Measurements from ENCODE around the gene BPIFB1.

Gene BPIFB1

DNA sequence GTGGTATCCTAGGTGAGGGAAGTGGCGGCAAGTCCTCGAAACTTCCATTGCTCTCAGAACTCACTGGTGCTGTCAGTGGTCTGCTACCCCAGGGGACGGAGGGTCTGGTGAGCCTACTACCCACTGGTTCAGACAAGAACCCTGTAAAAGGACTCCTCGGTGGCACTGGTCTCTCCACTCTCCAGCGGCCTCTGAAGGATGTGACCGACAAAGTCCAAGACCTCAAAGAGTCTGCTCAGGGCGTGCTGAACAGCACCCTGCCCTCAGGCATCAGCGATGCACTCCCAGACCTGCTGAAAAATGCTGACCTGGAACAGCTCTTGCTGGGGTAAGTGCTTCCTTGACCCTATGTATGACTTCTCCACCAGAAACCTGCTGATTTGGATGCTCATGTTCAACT is 66.5 kb downstream of the BPIFB1 start:
- Histone ChIP-seq H3K14ac (ENCODE audit: low read length) (no peak overlapping the region), H4K91ac (ENCODE audit: low read depth, low read length) (no peak overlapping the region), H3K9me3 (ENCODE audit: insufficient read depth, low read depth, low read length) (no peaks in the 10 kb centered on the region), H3K79me1 (ENCODE audit: low read length) (peaks cover 3% of the 10 kb centered on the region), H3K27me3 (ENCODE audit: insufficient read depth, low read length) (no peaks in the 10 kb centered on the region), H3K23ac (ENCODE audit: low read length) (no peak overlapping the region), H3K18ac (ENCODE audit: low read length) (no peak overlapping the region), H2BK5ac (ENCODE audit: low read depth, low read length, poor library complexity) (no peak overlapping the region), H3K36me3 (ENCODE audit: control insufficient read depth in 1 of 2, insufficient read depth in 2 of 2, low read length in 2 of 2) (peaks cover 0 to 3% of the 10 kb centered on the region in 2 experiments), H4K12ac (ENCODE audit: low read depth, low read length) (no peak overlapping the region), H3K4ac (ENCODE audit: low read depth, low read length) (no peak overlapping the region), H2AK5ac (ENCODE audit: low read length) (no peak overlapping the region), H3K4me3 (ENCODE audit: low read depth, low read length) (no peak overlapping the region), H2BK12ac (ENCODE audit: low read length) (no peak overlapping the region), H2BK120ac (ENCODE audit: insufficient read depth, low read length, poor library complexity) (no peak overlapping the region), H3K9ac (ENCODE audit: low read length) (no peak overlapping the region), H2AFZ (ENCODE audit: insufficient read depth, low read length, poor library complexity) (no peak overlapping the region), H3K4me1 (ENCODE audit: control insufficient read depth in 1 of 2, insufficient read depth in 2 of 2, low read length in 2 of 2) (peaks cover 12 to 23% of the 10 kb centered on the region in 2 experiments), H3K4me2 (ENCODE audit: low read length) (no peak overlapping the region), H3K27ac (ENCODE audit: low read depth, low read length) (no peak overlapping the region), H3K79me2 (ENCODE audit: control insufficient read depth, insufficient read depth, low read length, poor library complexity) (no peaks in the 10 kb centered on the region), H4K8ac (ENCODE audit: low read depth, low read length) (no peak overlapping the region)
- no CpG with 5 or more reads among the region's 8 CpGs for WGBS (ENCODE audit: extremely low coverage, insufficient coverage, insufficient read length)
- peak in 1 of 2 donors; percentile 32 for DNase-seq

DNA sequence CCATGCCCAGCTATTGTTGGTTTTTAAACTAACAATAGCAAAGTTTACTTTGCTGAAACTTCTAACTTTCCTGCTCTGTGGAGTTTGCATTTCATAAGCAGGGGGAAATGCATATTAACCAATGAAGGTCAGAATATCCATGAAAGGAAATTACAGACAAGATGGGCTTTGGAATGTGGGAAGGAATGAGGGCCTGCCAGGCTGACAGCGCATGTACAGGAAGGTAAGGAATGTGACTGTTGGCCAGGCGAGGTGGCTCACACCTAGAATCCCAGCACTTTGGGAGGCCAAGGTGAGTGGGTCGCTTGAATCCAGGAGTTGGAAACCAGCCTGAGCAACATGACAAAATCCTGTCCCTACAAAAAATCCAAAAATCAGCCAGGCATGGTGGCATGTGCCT is 68.7 kb downstream of the BPIFB1 start:
- Histone ChIP-seq H4K8ac (ENCODE audit: low read depth, low read length) (no peak overlapping the region), H2BK12ac (ENCODE audit: low read length) (no peak overlapping the region), H3K4me2 (ENCODE audit: low read length) (peak overlapping the region; percentile 0), H2AK5ac (ENCODE audit: low read length) (no peak overlapping the region), H3K27ac (ENCODE audit: low read depth, low read length) (peak overlapping the region; percentile 29), H3K23ac (ENCODE audit: low read length) (no peak overlapping the region), H3K14ac (ENCODE audit: low read length) (no peak overlapping the region), H2BK120ac (ENCODE audit: insufficient read depth, low read length, poor library complexity) (no peak overlapping the region), H3K4me1 (ENCODE audit: control insufficient read depth in 1 of 2, insufficient read depth in 2 of 2, low read length in 2 of 2) (peaks cover 12 to 23% of the 10 kb centered on the region in 2 experiments), H4K91ac (ENCODE audit: low read depth, low read length) (no peak overlapping the region), H2BK5ac (ENCODE audit: low read depth, low read length, poor library complexity) (peak overlapping the region; percentile 13), H3K9ac (ENCODE audit: low read length) (no peak overlapping the region), H3K36me3 (ENCODE audit: control insufficient read depth in 1 of 2, insufficient read depth in 2 of 2, low read length in 2 of 2) (peaks cover 0 to 3% of the 10 kb centered on the region in 2 experiments), H2AFZ (ENCODE audit: insufficient read depth, low read length, poor library complexity) (no peak overlapping the region), H3K4ac (ENCODE audit: low read depth, low read length) (no peak overlapping the region), H4K12ac (ENCODE audit: low read depth, low read length) (no peak overlapping the region), H3K4me3 (ENCODE audit: low read depth, low read length) (no peak overlapping the region), H3K79me1 (ENCODE audit: low read length) (peaks cover 3% of the 10 kb centered on the region), H3K18ac (ENCODE audit: low read length) (no peak overlapping the region), H3K9me3 (ENCODE audit: insufficient read depth, low read depth, low read length) (no peaks in the 10 kb centered on the region), H3K27me3 (ENCODE audit: insufficient read depth, low read length) (no peaks in the 10 kb centered on the region), H3K79me2 (ENCODE audit: control insufficient read depth, insufficient read depth, low read length, poor library complexity) (no peaks in the 10 kb centered on the region)
- no CpG with 5 or more reads among the region's 3 CpGs for WGBS (ENCODE audit: extremely low coverage, insufficient coverage, insufficient read length)
- peak; percentile 64 to 73 for DNase-seq

DNA sequence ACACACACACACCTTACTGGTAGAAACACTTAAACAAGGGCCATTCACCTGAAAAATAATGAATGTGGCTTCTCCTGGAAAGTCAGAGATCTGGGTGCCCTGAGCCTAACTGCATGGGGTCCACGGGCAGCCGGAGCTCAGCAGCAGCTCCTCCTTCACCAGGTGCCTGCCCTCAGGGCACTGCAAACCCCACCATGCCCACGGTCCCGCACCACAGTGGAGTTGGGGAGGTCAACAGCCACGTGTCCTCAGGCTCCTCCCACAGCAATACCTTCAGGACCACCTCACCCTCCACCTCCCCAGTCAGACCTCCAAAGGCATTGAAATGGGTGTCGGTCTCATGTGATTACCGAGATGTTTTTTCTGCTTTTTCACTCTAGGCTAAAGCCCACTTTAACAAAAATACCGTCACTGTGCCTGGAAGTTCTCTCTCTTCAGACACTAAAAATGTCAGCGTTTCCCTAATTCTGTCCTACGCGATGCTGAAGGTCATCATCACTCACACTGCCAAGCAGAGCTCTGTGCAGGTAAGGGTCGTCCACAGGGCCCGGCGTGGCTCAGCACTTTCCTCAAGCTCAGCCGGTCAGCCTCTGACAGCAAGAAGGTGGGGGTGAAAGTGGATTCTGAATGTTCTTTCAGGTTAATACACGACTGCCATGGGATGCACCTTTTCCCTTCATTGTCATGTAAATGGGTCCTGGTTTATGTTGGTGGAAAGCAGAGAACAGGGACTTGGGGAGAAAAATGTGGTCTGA is 69.4 kb downstream of the BPIFB1 start:
- Histone ChIP-seq H4K12ac (ENCODE audit: low read depth, low read length) (peak overlapping the region; percentile 49), H3K4ac (ENCODE audit: low read depth, low read length) (no peak overlapping the region), H3K36me3 (ENCODE audit: control insufficient read depth in 1 of 2, insufficient read depth in 2 of 2, low read length in 2 of 2) (peaks cover 0 to 6% of the 10 kb centered on the region in 2 experiments), H3K23ac (ENCODE audit: low read length) (no peak overlapping the region), H2BK12ac (ENCODE audit: low read length) (peak overlapping the region; percentile 19), H3K27ac (ENCODE audit: low read depth, low read length) (peak overlapping the region; percentile 29), H4K91ac (ENCODE audit: low read depth, low read length) (peak overlapping the region; percentile 46), H2AK5ac (ENCODE audit: low read length) (peak overlapping the region; percentile 20), H3K79me1 (ENCODE audit: low read length) (peaks cover 3% of the 10 kb centered on the region), H3K9ac (ENCODE audit: low read length) (no peak overlapping the region), H2BK120ac (ENCODE audit: insufficient read depth, low read length, poor library complexity) (peak overlapping the region; percentile 29), H3K14ac (ENCODE audit: low read length) (peak overlapping the region; percentile 34), H3K18ac (ENCODE audit: low read length) (peak overlapping the region; percentile 12), H3K9me3 (ENCODE audit: insufficient read depth, low read depth, low read length) (no peaks in the 10 kb centered on the region), H3K4me3 (ENCODE audit: low read depth, low read length) (no peak overlapping the region), H4K8ac (ENCODE audit: low read depth, low read length) (peak overlapping the region; percentile 38), H2AFZ (ENCODE audit: insufficient read depth, low read length, poor library complexity) (no peak overlapping the region), H3K27me3 (ENCODE audit: insufficient read depth, low read length) (no peaks in the 10 kb centered on the region), H3K79me2 (ENCODE audit: control insufficient read depth, insufficient read depth, low read length, poor library complexity) (no peaks in the 10 kb centered on the region), H2BK5ac (ENCODE audit: low read depth, low read length, poor library complexity) (peak overlapping the region; percentile 32), H3K4me1 (ENCODE audit: control insufficient read depth in 1 of 2, insufficient read depth in 2 of 2, low read length in 2 of 2) (peaks cover 12 to 23% of the 10 kb centered on the region in 2 experiments), H3K4me2 (ENCODE audit: low read length) (no peak overlapping the region)
- DNase-seq: no peak
- WGBS (ENCODE audit: extremely low coverage, insufficient coverage, insufficient read length): no CpG with 5 or more reads among the region's 16 CpGs

DNA sequence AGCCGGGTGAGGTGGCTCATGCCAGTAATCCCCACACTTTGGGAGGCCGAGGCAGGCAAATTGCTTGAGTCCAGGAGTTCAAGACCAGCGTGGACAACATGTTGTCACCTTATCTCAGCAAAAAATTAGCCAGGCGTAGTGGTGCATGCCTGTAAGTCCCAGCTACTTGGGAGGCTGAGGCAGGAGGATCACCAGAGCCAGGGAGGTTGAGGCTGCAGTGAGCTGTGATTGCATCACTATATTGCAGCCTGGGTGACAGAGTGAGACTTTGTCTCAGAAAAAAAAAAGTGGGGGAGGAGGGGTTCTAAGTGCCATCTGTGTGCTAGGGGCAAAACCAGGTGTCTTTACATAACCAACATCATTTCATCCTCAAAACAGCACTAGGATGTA is 70.0 kb downstream of the BPIFB1 start:
- Histone ChIP-seq H3K9me3 (ENCODE audit: insufficient read depth, low read depth, low read length) (no peaks in the 10 kb centered on the region), H3K27me3 (ENCODE audit: insufficient read depth, low read length) (no peaks in the 10 kb centered on the region), H3K27ac (ENCODE audit: low read depth, low read length) (no peak overlapping the region), H3K4me1 (ENCODE audit: control insufficient read depth in 1 of 2, insufficient read depth in 2 of 2, low read length in 2 of 2) (peaks cover 12 to 23% of the 10 kb centered on the region in 2 experiments), H3K79me1 (ENCODE audit: low read length) (peaks cover 3% of the 10 kb centered on the region), H4K8ac (ENCODE audit: low read depth, low read length) (no peak overlapping the region), H4K91ac (ENCODE audit: low read depth, low read length) (no peak overlapping the region), H3K9ac (ENCODE audit: low read length) (no peak overlapping the region), H2BK5ac (ENCODE audit: low read depth, low read length, poor library complexity) (no peak overlapping the region), H3K23ac (ENCODE audit: low read length) (no peak overlapping the region), H2BK120ac (ENCODE audit: insufficient read depth, low read length, poor library complexity) (no peak overlapping the region), H2BK12ac (ENCODE audit: low read length) (no peak overlapping the region), H3K4ac (ENCODE audit: low read depth, low read length) (no peak overlapping the region), H2AK5ac (ENCODE audit: low read length) (no peak overlapping the region), H3K18ac (ENCODE audit: low read length) (no peak overlapping the region), H3K36me3 (ENCODE audit: control insufficient read depth in 1 of 2, insufficient read depth in 2 of 2, low read length in 2 of 2) (peaks cover 0 to 7% of the 10 kb centered on the region in 2 experiments), H4K12ac (ENCODE audit: low read depth, low read length) (no peak overlapping the region), H2AFZ (ENCODE audit: insufficient read depth, low read length, poor library complexity) (no peak overlapping the region), H3K14ac (ENCODE audit: low read length) (no peak overlapping the region), H3K4me2 (ENCODE audit: low read length) (no peak overlapping the region), H3K79me2 (ENCODE audit: control insufficient read depth, insufficient read depth, low read length, poor library complexity) (no peaks in the 10 kb centered on the region), H3K4me3 (ENCODE audit: low read depth, low read length) (no peak overlapping the region)
- WGBS (ENCODE audit: extremely low coverage, insufficient coverage, insufficient read length): no CpG with 5 or more reads among the region's 4 CpGs
- DNase-seq: no peak

Data from trophoblast cell (in vitro differentiated cells and primary cell).